Sigmoid colon (tissue), 4 donors: ENCODE data around the gene DDX5.

Experiments used
- EP300 ChIP-seq, 4 donors: sonication (generic); formaldehyde crosslinking; IDR thresholded peaks; one replicate each; pipeline ENCODE4 v1.6.1; 2017; ENCODE audit warnings: antibody characterized with exemption in 4 of 4
- POLR2A ChIP-seq, 2 donors: fragments of 450-650 bp; IDR thresholded peaks; one replicate each; pipeline ENCODE4 v1.6.1; 2016; ENCODE audit warnings: antibody characterized with exemption in 2 of 2, mild to moderate bottlenecking in 2 of 2, moderate library complexity in 2 of 2
- POLR2AphosphoS5 ChIP-seq, 4 donors: sonication (generic); formaldehyde crosslinking; IDR thresholded peaks; one replicate each; pipeline ENCODE4 v1.6.1; 2017; ENCODE audit warnings: antibody characterized with exemption in 4 of 4
- TF ChIP-seq, protein P1 (sequence below), 4 experiments: fragments of 450-650 bp in 3 of 4; fragments of 200-600 bp in 1 of 4; IDR thresholded peaks; one replicate each; pipeline ENCODE4 v1.5.1; 2016 to 2019; ENCODE audit warnings: antibody characterized with exemption in 4 of 4, mild to moderate bottlenecking in 3 of 4, moderate library complexity in 2 of 4

DNA sequence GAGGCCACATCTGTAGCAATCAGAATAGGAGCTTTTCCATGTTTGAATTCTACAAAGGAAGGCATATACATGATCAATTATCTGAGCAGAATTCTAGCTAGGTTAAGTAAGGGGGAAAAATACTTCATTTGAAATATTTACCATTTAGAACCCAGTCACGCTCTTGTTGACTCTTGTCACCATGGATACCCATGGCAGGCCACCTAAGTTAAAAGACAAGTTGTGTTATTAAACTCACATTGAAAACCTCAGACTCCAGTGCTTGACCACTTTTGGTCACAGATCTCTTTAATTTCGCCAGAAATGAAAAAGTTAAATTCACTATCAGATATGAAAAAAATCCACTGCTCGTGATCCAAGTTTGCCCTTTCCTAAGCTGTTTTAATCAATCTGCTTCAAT lies 4.1 kb downstream of the DDX5 start:
- TF ChIP-seq POLR2A (IDR thresholded peaks at IDR 0.05) = no peak
- TF ChIP-seq, protein P1, sequence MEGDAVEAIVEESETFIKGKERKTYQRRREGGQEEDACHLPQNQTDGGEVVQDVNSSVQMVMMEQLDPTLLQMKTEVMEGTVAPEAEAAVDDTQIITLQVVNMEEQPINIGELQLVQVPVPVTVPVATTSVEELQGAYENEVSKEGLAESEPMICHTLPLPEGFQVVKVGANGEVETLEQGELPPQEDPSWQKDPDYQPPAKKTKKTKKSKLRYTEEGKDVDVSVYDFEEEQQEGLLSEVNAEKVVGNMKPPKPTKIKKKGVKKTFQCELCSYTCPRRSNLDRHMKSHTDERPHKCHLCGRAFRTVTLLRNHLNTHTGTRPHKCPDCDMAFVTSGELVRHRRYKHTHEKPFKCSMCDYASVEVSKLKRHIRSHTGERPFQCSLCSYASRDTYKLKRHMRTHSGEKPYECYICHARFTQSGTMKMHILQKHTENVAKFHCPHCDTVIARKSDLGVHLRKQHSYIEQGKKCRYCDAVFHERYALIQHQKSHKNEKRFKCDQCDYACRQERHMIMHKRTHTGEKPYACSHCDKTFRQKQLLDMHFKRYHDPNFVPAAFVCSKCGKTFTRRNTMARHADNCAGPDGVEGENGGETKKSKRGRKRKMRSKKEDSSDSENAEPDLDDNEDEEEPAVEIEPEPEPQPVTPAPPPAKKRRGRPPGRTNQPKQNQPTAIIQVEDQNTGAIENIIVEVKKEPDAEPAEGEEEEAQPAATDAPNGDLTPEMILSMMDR (IDR thresholded peaks at IDR 0.05) = no peak
- TF ChIP-seq POLR2AphosphoS5 (IDR thresholded peaks at IDR 0.05) = no peak
- no peak for TF ChIP-seq EP300 (IDR thresholded peaks at IDR 0.05)
